HG02763 (cell line): ENCODE results near the gene ZNF516.
A peak's percentile ranks its signal among the peaks of the same experiment; 100 is the strongest.

Experiments used
- ATAC-seq: cut with Tn5 transposase; IDR thresholded peaks from one replicate; pipeline ENCODE4 v1.9.1; 2021; ENCODE audit warnings: mild to moderate bottlenecking, moderate library complexity; ENCODE audit not compliant: unreplicated experiment

Gene ZNF516

DNA sequence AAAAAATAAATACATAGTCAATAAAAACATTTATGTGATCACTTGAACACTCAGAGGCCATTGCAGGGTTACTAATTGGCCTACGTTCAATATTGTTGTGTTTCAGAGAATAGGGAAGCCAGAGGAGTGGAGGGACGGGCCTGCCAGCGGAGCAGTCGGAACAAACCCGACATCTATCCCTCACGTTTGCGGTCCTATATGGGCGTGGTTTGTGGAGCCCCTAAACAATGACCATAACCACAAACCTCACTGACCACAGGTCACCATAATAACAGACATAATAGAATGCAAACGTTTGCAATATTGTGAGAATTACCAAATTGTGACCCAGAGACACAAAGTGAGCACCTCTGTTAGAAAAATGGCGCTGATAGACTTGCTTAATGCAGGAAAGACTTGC, 19.5 kb upstream of the ZNF516 start:
- ATAC-seq: no peak

DNA sequence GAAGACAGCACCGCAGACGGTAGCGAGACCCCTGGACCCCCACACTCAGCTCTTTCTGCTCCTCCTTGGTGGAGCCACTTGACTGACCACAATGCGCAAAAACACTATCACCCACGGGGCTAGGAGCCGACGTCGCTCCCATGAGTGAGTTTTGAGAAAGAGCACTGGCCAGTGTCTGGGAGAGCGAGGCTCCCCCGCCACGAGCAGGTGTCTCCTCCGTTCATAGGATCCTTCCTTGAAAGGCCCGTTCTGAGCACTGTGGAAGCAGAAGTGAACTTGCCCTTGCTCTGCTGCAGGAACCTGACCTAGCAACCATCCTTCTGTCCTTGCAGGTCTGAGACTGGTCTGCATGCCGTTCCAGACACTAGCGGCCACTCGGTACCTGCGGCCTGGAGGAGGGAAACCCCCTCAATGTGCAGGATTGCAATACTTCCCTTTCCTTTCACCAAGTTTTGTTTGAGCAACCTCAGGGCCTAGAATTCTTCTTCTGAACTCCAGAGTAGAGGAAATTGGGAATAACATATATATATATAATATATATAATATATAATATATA, 12.9 kb upstream of the ZNF516 start:
- no peak for ATAC-seq

DNA sequence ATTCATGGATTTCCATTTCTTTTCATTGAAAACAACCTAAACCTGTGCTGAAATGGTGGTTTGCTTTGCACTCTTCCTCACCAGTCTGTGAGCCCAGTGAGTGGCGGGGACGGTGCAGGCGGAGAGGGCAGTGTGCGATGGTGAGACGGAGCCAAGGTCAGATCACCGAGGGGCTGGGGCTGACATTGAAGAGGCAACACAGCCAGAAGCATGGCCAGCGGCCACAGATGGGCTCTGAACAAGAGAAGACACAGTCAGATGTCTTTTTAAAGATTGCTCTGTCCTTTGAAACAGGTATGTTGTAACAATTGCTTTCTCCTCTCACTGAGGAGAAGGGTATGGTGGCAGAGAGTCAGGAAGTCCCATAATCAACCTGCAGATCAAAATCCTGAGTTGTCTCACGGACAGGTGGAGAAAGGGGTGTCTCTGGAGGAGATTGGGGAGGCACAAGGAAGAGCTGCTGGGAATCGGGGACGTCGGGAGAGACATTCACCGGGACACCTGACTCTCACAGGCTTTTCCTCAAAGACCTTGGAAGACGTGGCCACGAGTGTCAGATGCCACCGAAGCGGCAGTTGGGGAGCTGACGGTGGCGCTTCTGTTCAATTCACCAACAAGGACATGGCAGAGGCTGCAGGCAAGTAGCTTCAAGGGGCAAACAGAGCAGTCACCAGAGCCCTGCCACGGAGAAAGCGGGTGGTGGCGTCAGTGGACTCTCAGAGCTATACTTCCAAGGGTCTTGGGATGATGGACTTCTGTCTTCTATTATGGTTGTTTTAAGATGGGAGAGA, 12.1 kb upstream of the ZNF516 start:
- ATAC-seq: no peak

DNA sequence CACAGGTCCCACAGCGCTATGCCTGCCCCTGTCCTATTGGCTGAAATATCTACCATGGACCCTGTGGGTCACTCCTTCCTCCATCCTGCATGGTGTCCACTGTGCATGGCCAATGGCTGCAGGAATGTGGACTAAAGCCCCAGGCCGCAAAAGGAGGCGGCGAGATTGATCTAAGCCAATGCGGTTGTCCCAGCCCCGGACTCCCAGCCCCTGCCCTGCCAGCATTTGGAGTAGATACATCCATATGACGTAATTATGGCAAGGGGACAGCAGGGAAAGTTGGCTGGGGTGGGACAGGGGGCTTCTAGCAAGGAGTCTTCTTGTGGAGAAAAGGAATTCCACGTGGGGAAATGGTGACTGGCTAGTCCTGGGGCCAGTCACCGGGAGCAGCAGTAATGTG, 11.4 kb upstream of the ZNF516 start:
- ATAC-seq: no peak

DNA sequence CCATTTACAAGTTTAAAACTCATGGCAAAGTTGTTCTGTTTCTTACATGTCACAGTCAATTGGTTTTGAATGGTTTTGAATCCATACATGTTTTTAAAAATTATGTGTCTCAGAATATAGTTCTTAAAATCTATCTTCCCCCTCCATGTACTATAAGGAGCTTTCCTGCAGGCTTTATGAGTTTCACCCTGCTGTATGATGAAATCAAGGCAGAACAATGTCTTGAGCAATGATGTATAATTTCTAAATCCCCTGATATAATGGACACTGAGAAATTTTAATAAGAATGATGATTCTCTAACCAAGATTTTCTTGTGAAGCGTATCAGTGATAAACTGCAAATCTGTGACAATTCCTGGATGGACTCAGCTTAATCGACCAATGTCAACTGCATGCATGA, 10.6 kb upstream of the ZNF516 start:
- ATAC-seq: no peak

DNA sequence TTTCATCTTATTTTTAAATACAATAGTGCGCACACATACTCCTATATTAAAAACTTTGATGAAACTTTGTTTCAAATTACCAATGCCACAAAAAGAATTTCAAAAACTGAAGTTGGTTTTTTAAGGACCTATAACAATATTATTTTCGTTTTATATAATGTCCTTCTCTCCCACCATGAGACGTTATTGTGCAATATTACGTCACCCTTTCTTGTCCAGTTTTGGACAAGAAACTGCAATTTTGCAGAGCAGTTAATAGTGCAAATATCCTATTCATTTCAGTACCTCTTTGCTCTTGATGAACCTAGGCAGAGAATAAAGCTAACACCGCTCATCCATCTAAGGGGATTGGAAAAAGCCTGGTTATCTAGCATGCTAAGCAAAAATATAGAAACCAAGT, 9.7 kb upstream of the ZNF516 start:
- ATAC-seq: no peak

DNA sequence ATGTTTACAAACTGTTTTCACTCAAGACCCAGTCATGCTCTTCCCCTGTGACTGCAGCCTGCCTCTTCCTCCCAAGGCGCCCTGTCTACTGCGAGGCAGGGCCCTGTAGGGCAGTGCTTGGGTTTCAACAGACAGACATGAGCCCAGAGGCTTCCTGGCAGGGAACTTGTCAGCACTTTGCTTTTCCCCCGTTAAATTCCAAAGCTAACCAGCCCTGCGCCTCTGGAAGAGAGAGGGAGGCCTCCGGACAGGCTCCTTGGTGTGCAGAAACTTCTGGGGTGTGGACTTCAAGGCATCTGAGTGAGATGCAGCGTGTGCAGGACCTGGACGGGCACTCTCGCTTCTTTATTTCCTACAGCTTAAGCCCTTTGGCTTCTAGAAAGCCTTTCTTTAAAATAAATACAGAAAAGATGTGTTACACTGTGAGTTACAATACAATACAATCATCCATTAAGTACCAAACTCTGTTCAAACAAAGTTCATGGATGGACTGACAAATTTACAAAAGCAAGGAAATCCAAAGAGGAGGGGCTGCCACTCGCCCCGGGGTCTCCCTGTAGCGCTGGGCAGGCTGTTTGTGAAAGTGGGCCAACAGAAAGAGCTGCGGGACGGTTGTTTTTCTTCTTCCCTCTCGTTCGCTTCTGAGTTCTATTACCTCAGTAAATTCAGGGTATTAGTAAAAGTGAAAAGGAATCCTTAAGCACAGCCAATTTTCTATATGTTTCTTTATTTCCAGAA, 8.8 kb upstream of the ZNF516 start:
- ATAC-seq: no peak

DNA sequence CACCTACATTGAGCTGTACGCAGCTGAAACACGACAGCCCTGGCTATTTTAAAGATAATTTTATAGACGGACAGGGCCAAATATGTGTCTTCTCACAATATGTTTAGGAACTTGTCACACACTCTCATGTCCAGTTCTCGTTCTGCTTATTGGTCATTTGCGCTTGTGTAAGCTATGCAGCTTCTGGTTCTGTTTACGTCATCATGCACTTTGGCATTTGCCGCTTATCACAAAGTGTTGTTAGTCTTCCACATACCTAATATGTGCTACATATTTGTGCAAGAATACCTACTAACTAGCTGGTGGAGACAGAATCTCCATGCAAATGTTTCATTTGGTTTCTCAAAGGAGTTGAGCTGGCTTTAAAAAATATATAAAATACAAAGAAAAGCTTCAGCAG, 7.5 kb upstream of the ZNF516 start:
- no peak for ATAC-seq

DNA sequence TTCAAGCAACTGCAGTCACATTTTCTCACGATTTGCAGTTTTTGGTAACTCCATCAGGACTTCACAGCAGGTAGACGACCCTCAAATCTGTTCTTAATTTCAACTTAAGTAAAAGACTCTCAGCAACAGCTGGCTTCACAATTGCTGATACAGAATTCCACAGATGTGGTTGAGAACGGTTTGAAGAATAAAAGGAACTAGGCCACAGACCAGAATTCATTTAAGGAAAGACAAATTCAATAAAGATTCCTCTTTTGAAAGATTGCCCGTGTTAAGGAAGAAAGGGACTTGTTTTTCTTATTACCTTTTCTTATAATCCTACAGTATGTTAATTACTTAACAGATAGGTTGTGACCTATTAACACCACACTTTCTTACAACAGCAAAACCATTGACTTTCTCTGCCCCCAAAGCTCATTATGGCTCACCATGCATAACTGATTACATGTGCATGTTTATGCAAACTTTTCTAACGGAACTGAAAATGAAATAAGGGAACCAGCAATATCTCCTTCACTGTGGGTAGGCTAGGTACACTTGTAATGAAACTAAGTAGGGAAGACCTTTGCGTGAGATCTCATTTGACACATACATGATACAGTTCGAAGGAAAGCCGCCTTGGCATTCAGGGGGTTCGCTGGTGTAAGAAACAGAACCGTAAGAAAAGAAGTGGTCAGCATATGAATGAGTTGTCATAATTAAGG, 4.7 kb upstream of the ZNF516 start:
- ATAC-seq: peak; percentile 93

DNA sequence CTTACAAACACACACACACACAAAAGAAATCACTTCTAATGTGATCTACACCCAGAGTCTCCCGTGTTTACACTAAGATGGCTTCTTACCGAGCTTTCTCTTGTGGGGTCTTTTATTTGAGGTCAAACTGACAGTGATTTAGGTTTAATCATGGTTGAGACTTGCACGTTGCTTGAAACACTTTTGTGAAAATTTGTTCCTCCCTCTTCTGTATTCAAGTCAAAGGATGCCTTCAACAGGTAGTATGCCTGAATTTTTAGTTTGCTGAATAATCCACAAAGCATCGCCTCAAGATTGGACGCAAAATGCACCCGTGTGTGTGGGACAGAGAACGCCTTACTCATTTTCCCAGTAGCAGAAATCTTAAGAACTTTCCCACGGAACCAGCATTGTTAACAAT, 4.0 kb upstream of the ZNF516 start:
- no peak for ATAC-seq

DNA sequence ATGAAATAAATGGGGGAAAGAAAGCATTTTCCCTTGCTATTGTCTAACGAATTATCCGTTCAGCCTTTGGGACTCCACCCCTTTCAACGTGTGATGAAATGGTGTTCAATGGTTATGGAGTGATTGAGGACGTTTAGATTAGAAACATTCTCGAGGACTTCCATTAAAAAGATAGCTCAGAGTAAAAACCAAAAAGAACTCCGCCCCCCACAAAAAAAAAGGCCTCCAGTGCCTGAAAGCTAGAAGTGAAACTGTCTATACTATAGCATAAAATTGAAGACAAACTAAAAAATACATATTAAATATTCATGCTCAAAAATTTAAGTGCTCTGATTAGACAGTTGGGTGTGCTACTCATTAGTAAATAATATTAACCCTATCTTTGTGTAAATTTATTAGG, 3.0 kb upstream of the ZNF516 start:
- no peak for ATAC-seq

DNA sequence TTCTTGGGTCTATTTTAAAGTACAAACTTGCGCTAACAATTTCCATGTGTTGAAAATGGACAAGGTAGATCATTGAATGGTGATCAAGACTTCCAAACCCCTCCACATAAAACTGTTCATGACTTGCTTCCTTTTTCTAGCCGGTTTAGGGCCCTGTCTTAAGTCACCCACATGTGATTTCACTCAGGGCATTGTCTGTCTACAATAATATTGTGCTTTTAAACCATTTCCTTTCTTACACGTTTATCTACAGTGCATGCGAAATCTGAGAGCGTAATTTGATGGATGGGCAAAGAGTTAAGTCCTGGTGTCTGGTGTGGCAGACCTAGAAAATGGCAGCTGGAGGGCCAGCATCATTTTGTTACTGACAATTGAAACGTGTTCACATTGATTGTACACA, 2.0 kb upstream of the ZNF516 start:
- ATAC-seq: no peak

DNA sequence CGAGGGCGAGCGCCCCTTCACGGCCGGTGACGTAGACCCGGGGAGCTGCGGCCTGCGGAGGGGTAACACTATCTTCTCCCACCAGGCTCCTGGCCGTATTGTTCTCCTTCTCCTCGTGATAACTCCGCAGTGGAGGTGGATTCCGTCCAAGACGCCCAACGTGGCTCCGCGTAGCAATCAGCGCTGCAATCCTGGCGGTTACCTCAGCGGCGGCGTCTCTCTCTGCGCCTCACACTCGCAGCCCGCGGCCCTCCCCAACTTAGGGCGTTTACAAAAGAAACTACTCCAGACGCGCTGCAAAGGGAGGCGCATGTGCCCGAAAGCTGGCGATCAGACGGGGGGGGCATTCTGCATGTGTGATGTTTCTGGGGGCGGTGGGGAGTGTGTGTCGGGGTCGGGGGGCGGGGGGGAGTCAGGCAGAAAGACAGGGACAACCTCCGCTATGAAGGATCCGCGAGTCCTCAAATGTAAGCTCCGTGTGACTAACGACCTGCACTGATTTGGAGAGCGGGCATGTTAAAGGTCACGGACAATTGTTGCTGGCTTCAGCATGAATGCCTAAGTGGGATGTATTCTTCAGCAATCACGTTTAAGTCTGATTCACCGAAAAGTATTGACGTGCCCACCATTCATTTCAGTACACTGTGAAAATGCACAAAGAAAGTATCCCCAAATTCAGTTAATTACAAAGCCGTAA, 1.3 kb upstream of the ZNF516 start:
- no peak for ATAC-seq

DNA sequence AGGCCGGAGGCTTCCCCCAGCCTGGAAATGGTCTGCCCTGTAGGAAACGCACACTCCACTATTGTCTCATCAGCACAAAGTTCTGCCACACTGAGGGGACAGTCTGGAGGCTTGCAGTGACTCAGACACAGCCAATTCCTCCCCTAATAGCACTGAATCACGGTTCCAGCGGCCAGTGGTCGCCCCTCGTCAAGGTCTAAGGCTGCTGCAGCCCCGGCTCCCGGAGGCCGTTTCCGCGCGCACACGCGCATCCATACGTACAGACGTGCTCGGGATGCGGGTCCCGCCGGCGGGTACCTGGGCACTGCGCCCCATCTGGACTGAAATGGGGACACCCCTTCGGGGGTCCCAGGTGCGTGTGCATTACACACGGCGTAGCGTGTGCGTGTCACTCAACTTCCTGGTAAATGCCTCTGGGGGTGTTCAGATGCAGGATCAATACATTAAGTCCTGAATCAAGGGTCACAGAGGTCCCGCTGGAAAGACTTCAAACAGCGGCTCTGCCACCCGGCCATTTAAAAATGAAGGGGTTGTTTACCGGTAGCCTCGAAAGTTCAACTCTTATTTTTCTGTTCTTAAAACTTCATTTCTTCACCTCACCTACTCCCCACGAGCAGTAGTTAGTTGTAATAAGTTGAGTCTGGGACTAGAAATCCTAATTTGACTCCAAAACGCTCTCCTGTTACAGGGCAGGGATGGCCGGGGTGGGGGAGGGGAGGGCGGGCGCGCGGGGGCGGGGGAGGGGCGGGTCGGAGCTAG, 572 bp upstream of the ZNF516 start:
- ATAC-seq: no peak

DNA sequence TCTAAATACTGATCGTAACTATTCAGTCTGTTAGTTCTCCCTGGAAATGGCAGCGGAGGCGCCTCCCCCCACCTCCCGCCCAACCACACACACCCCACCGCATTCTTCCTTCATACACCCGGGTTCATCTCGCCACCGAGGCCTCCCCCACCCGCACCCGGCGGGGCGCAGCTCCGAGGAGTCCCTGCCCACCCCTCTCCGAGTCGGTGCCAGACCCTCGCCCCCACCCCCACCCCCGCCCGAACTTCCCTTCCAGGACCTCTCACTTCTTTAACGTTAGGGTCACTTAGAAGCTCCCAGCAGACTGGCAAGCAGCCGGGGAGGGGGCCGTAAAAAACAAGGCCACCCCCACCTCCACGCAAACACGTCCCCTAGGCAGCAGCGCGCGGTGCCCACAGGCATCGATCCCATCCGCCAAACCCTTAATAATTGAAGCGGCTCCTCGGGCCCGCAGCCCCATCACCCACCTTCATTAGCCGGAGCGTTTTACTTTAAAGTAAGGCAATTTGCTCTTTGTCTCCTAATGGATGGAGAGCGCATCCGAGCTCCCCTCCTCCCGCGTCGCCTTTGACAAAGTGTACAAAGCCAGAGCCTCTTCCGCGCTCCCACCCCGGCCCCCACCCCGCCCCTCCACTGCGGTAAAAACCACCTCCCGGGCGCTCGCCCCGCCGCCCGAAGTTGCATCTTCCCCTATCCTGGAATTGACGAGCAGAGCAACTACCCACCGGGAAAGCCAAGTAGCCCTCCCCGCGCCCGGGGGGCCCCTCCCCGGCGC, 624 bp downstream of the ZNF516 start:
- ATAC-seq: no peak

DNA sequence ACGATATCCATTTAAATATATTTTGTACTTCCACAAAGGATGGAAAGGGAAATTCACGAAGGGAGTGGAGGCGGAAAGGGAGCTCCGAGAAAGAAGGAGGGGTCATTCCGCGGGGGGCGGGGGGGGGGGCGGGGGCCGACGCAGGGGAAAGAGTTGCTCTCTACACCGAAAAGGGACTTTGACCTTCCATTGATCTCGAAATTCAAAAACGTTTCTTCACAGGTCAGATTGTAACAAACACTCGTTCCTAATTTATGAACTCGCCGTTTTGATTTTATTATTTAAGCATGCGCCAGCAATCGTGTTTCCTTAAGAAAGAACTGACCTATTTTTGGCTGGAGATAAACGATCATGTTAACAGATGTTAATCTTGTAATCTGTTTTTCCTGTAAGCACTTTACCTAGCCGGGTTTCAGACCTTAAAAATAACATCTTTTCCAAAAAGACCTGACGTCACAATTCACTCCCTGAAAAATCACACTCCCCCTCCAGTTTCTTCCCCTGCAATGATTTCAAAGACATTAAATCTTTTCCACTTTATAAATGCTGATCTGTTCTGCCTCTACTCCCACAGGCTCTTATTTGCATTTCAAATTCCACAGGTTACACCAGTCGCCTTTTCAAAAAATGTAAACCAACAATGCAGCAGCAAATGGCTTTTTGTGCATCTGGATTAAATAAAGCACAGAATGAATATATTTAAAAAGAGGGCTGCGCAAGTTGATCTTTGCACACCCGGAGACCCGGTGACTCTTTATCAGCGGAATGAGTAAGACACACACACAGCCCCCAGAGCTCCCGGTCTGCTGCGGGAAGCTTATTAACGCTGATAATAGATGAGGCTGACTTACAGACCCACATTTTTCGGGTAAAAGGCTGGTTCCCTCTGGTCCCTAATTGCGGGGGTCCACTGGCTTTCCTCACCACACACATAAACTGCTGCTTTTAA, 1.6 kb downstream of the ZNF516 start:
- peak; percentile 17 for ATAC-seq

DNA sequence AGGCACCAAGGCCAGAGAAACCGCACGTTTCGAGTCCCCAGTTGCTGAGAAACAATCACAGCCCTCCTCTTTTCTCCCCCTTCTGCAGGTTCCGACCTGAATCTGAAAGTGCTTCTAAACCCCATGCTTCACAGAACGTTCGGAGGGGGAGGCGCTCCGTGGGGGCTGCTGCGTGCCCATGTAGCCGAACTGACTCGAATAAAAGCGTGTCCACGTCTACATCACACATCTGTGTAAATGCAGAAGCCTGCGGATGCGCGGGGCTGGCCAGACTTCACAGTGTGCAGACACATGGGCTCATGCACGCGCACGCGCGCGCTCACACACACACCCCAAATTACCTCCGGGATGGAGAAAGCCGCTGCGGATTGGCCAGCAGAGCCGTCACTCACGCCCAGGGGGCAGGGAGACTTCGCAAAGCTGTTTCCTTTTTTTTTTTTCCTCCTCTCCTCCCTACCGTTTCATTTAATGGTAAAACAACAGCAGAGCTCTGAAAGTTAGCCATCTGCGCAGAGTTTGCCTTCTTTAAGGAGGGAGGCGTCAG, 2.3 kb downstream of the ZNF516 start:
- peak; percentile 74 for ATAC-seq
